Prostate gland (tissue), 2 donors: ENCODE data around the gene PKN3.
A peak's percentile ranks its signal among the peaks of the same experiment; 100 is the strongest.

ENCODE experiments used
- POLR2A ChIP-seq: fragments of 450-650 bp; IDR thresholded peaks from one replicate; pipeline ENCODE4 v1.6.1; 2016; ENCODE audit warnings: antibody characterized with exemption, mild to moderate bottlenecking
- POLR2AphosphoS5 ChIP-seq: sonication (generic); formaldehyde crosslinking; IDR thresholded peaks from one replicate; pipeline ENCODE4 v1.6.1; 2017; ENCODE audit warnings: antibody characterized with exemption
- TF ChIP-seq, protein P1 (sequence below), 4 experiments: fragments of 200-600 bp in 2 of 4; fragments of 450-650 bp in 2 of 4; sonication (generic) in 2 of 4; IDR thresholded peaks; 1 replicate in 3 of 4; 2 replicates in 1 of 4; pipeline ENCODE4 v1.5.1; 2016 to 2019; ENCODE audit warnings: antibody characterized with exemption in 4 of 4, mild to moderate bottlenecking in 2 of 4, moderate library complexity in 2 of 4

DNA sequence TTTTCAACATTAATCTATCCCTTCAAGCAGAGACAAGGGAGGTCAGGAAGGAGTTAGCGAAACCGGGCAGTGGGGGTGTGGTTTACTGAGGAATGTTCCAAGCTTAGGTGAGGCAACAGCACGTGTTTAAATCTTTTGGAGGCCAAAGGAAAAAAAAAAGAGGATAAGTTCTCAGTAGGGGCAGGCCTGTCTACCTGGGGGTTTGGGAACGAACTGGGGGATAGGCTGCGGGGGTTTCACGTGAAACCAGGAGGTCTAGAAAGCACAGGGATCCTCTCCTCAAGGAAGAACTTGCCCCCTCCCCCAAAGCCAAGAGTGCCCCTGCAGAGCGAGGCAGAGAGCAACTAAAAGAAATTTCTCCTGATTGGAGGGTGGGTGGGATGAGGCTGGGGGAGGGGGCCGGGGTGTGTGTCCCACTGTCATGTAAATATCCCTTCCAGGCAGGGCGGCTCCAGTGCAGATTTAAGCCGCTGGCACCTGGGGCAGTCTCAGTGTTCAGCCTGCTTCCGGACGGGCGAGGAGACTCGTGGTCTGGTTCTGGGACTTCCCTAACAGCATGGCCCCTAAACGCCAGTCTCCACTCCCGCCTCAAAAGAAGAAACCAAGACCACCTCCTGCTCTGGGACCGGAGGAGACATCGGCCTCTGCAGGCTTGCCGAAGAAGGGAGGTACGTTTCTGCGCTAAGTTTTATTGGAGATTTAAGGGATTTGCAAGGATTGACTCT is 18.8 kb upstream of the PKN3 start:
- TF ChIP-seq, protein P1, sequence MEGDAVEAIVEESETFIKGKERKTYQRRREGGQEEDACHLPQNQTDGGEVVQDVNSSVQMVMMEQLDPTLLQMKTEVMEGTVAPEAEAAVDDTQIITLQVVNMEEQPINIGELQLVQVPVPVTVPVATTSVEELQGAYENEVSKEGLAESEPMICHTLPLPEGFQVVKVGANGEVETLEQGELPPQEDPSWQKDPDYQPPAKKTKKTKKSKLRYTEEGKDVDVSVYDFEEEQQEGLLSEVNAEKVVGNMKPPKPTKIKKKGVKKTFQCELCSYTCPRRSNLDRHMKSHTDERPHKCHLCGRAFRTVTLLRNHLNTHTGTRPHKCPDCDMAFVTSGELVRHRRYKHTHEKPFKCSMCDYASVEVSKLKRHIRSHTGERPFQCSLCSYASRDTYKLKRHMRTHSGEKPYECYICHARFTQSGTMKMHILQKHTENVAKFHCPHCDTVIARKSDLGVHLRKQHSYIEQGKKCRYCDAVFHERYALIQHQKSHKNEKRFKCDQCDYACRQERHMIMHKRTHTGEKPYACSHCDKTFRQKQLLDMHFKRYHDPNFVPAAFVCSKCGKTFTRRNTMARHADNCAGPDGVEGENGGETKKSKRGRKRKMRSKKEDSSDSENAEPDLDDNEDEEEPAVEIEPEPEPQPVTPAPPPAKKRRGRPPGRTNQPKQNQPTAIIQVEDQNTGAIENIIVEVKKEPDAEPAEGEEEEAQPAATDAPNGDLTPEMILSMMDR (IDR thresholded peaks at IDR 0.05) = no peak
- peak; percentile 44 for TF ChIP-seq POLR2AphosphoS5
- TF ChIP-seq POLR2A = peak; percentile 32
